Upper lobe of right lung (tissue), 1 donor: ENCODE data around the gene TMIGD3. TPM values are rescaled to one million over a fixed set of nuclear protein-coding genes. Genes with fewer than 3 reads are reported as not detected.
"Not testable (repeated sequence)": the region's sequence is repeated elsewhere in the genome, so short reads cannot be mapped to it uniquely, and the experiment has no call there.

Experiments
- ATAC-seq: fragments of 200-7000 bp; cut with Tn5 transposase; one replicate; pipeline ENCODE4 v1.9.1; 2020; ENCODE audit warnings: mild to moderate bottlenecking, moderate library complexity
- DNase-seq: peaks from one replicate; pipeline ENCODE4 v3.0.0-alpha.2; 2020
- H3K27ac ChIP-seq: fragments of 200-600 bp; one replicate; pipeline ENCODE4 v1.8.0; 2022
- H3K27me3 ChIP-seq: fragments of 200-600 bp; one replicate; pipeline ENCODE4 v1.8.0; 2022; ENCODE audit warnings: mild to moderate bottlenecking
- H3K36me3 ChIP-seq: fragments of 200-600 bp; one replicate; pipeline ENCODE4 v1.8.0; 2022
- H3K4me1 ChIP-seq: fragments of 200-600 bp; one replicate; pipeline ENCODE4 v1.8.0; 2022
- H3K4me3 ChIP-seq: fragments of 200-600 bp; one replicate; pipeline ENCODE4 v1.8.0; 2022; ENCODE audit warnings: mild to moderate bottlenecking
- H3K9me3 ChIP-seq: fragments of 200-600 bp; one replicate; pipeline ENCODE4 v1.8.0; 2022
- CTCF ChIP-seq: fragments of 200-600 bp; IDR thresholded peaks from one replicate; pipeline ENCODE4 v1.8.0; 2022; ENCODE audit warnings: antibody characterized with exemption
- intact Hi-C: fragments of 100-400 bp; cut with DNase I; formaldehyde crosslinking; loops from one replicate; pipeline ENCODE4 v1.11.0; 2022
- long read RNA-seq: library from polyadenylated mRNA; unstranded; transcript quantifications from one replicate; pipeline ENCODE4 v2.0.0, GENCODE V29; 2021
- total RNA-seq: library from RNA; stranded (reverse); fragmentation: NEBNext Ultra II Directional; extraction: Animal tissue kit (Norgen Biotek cat#: 25700); gene quantifications from one replicate; pipeline ENCODE4 v1.2.1, GENCODE V29; 2021
- donor health status: DM: no; HTN: yes; CAD: no; lungs with severe emphysema.

Gene TMIGD3
- 5.1 TPM for total RNA-seq
- long read RNA-seq, partial matches to known transcripts, result 0 of 1 reads
- long read RNA-seq, other reads (novel, unspliced or antisense), result 1 of 1 reads

GRCh38 chr1:111503585-111504060 lies at the start of gene TMIGD3, which contains the start of gene ADORA3:
TMIGD3 (minus strand) TSS chr1:111503633; CDS start chr1:111503354, 279 bp downstream.
ADORA3 (minus strand) TSS chr1:111503633; CDS start chr1:111503354, 279 bp downstream.
- Histone ChIP-seq H3K27ac (peak within 1 kb of the TSS; percentile 39), H3K4me1 (peaks cover 37% of the 10 kb centered on the region), H3K36me3 (no peaks in the 10 kb centered on the region), H3K27me3 (no peaks in the 10 kb centered on the region), H3K9me3 (no peaks in the 10 kb centered on the region), H3K4me3 (peak within 1 kb of the TSS; percentile 6)
- DNase-seq (no peak), ATAC-seq (peak; percentile 29)
- intact Hi-C loops, result no loop called here
- TF ChIP-seq CTCF, result no peak

GRCh38 chr1:111553196-111553595 lies 49.8 kb upstream of the TMIGD3 start:
- TF ChIP-seq CTCF, result no peak
- ATAC-seq (no peak), DNase-seq (no peak)
- Histone ChIP-seq H3K4me3 (no peak overlapping the region), H3K36me3 (no peaks in the 10 kb centered on the region), H3K4me1 (no peaks in the 10 kb centered on the region), H3K27ac (no peak overlapping the region), H3K27me3 (no peaks in the 10 kb centered on the region), H3K9me3 (no peaks in the 10 kb centered on the region)
- intact Hi-C loops, result no loop called here

GRCh38 chr1:111552587-111552986 lies 49.2 kb upstream of the TMIGD3 start:
- Histone ChIP-seq H3K4me3 (no peak overlapping the region), H3K36me3 (no peaks in the 10 kb centered on the region), H3K27ac (no peak overlapping the region), H3K4me1 (no peaks in the 10 kb centered on the region), H3K9me3 (no peaks in the 10 kb centered on the region), H3K27me3 (no peaks in the 10 kb centered on the region)
- TF ChIP-seq CTCF, result no peak
- DNase-seq, result no peak
- intact Hi-C loops, result no loop called here
- no peak for ATAC-seq

- no peaks in the 10 kb centered on the region for H3K4me1 ChIP-seq
- no peak overlapping the region for H3K27ac ChIP-seq
- no peak overlapping the region for H3K4me3 ChIP-seq
- TF ChIP-seq CTCF, result no peak
- no peaks in the 10 kb centered on the region for H3K36me3 ChIP-seq
- ATAC-seq (no peak), DNase-seq (no peak)
- intact Hi-C loops, result no loop called here
- no peaks in the 10 kb centered on the region for H3K27me3 ChIP-seq
- H3K9me3 ChIP-seq, result no peaks in the 10 kb centered on the region
These were observed 48.4 kb upstream of the TMIGD3 start for GRCh38 chr1:111551623-111552411.

GRCh38 chr1:111547786-111548185 lies 44.4 kb upstream of the TMIGD3 start:
- ATAC-seq, DNase-seq, H3K4me1 ChIP-seq, H3K36me3 ChIP-seq, H3K9me3 ChIP-seq, H3K27me3 ChIP-seq, H3K4me3 ChIP-seq, H3K27ac ChIP-seq, intact Hi-C loops: not testable (repeated sequence)

- no peaks in the 10 kb centered on the region for H3K36me3 ChIP-seq
- no peak for TF ChIP-seq CTCF
- H3K9me3 ChIP-seq, result no peaks in the 10 kb centered on the region
- intact Hi-C loops, result no loop called here
- DNase-seq (no peak), ATAC-seq (peak; percentile 55)
- H3K27me3 ChIP-seq, result no peaks in the 10 kb centered on the region
- no peak overlapping the region for H3K27ac ChIP-seq
- no peaks in the 10 kb centered on the region for H3K4me1 ChIP-seq
- no peak overlapping the region for H3K4me3 ChIP-seq
These were observed 38.8 kb upstream of the TMIGD3 start for GRCh38 chr1:111542187-111542586.
